Spinal cord (tissue), 10 donors: Measurements from ENCODE around the gene PDXK. TPM values are rescaled to one million over a fixed set of nuclear protein-coding genes. Genes with fewer than 3 reads are reported as not detected.

ENCODE experiments used
- DNase-seq, 6 donors: peaks; one replicate each; pipeline versions ENCODE4 v3.0.0 to v3.0.0-alpha.2; 2013 to 2015; ENCODE audit warnings: low spot score in 6 of 6, low read depth in 4 of 6
- H3K27ac ChIP-seq: one replicate; pipeline ENCODE4 v1.5.1; 2013; ENCODE audit warnings: low read depth, low read length, control low read depth
- H3K27me3 ChIP-seq: one replicate; pipeline ENCODE4 v1.6.1; 2013; ENCODE audit warnings: low read length; ENCODE audit not compliant: control insufficient read depth, insufficient read depth
- H3K36me3 ChIP-seq: one replicate; pipeline ENCODE4 v1.6.1; 2013; ENCODE audit warnings: low read length; ENCODE audit not compliant: control insufficient read depth, insufficient read depth
- H3K4me1 ChIP-seq: one replicate; pipeline ENCODE4 v1.6.1; 2013; ENCODE audit warnings: low read length; ENCODE audit not compliant: control insufficient read depth, insufficient read depth
- H3K4me3 ChIP-seq: one replicate; pipeline ENCODE4 v1.5.1; 2013; ENCODE audit warnings: low read depth, low read length, control low read depth
- H3K9me3 ChIP-seq: one replicate; pipeline ENCODE4 v1.6.1; 2013; ENCODE audit warnings: low read length; ENCODE audit not compliant: control insufficient read depth, insufficient read depth
- WGBS: methylation state at CpG from one replicate; pipeline ENCODE4 v1.1.5; 2013; ENCODE audit warnings: missing lambda C conversion rate; ENCODE audit not compliant: insufficient coverage; 5-methylcytosine and 5-hydroxymethylcytosine counted together
- polyA plus RNA-seq, 2 donors: library from polyadenylated mRNA; unstranded; fragments of 120-200 nt; gene quantifications; one replicate each; pipeline ENCODE4 v1.2.1, GENCODE V29; 2013; ENCODE audit not compliant: insufficient read length in 2 of 2
- total RNA-seq, 2 donors: library from RNA; depleted of rRNA in 1 of 2; stranded (reverse); fragments of 120-200 nt in 1 of 2; fragments of >200 nt in 1 of 2; gene quantifications; one replicate each; pipeline versions ENCODE4 v1.2.3 to v1.2.4, GENCODE V29; 2013 to 2014
- donor health status: healthy.

Gene PDXK
- total and polyA plus RNA-seq, 4 donors = 57.4 to 127 (median 117) TPM

GRCh38 chr21:43752758-43753438 is 34.0 kb downstream of the PDXK start:
- Histone ChIP-seq H3K36me3 (peaks cover 99% of the 10 kb centered on the region), H3K4me3 (no peak overlapping the region), H3K27ac (no peak overlapping the region), H3K27me3 (no peaks in the 10 kb centered on the region), H3K4me1 (peaks cover 13% of the 10 kb centered on the region), H3K9me3 (no peaks in the 10 kb centered on the region)
- 94% methylated on average over 26 of the region's 28 CpGs for WGBS
- DNase-seq = no peak

- Histone ChIP-seq H3K4me1 (peaks cover 19% of the 10 kb centered on the region), H3K36me3 (peaks cover 97% of the 10 kb centered on the region), H3K27ac (no peak overlapping the region), H3K9me3 (no peaks in the 10 kb centered on the region), H3K4me3 (no peak overlapping the region), H3K27me3 (no peaks in the 10 kb centered on the region)
- DNase-seq = no peak
- WGBS = 94% methylated on average over 16 of the region's 16 CpGs
Measured at GRCh38 chr21:43753439-43753799, 34.5 kb downstream of the PDXK start.

- H3K27ac ChIP-seq = no peak overlapping the region
- H3K4me3 ChIP-seq = no peak overlapping the region
- no peak for DNase-seq
- no peaks in the 10 kb centered on the region for H3K9me3 ChIP-seq
- peaks cover 26% of the 10 kb centered on the region for H3K4me1 ChIP-seq
- WGBS = 87% methylated on average over 23 of the region's 26 CpGs
- peaks cover 93% of the 10 kb centered on the region for H3K36me3 ChIP-seq
- no peaks in the 10 kb centered on the region for H3K27me3 ChIP-seq
Measured at GRCh38 chr21:43754948-43755781, 36.2 kb downstream of the PDXK start.

GRCh38 chr21:43755820-43756594 is 37.1 kb downstream of the PDXK start:
- H3K4me3 ChIP-seq = no peak overlapping the region
- H3K9me3 ChIP-seq = no peaks in the 10 kb centered on the region
- H3K27me3 ChIP-seq = no peaks in the 10 kb centered on the region
- H3K27ac ChIP-seq = no peak overlapping the region
- no peak for DNase-seq
- peaks cover 90% of the 10 kb centered on the region for H3K36me3 ChIP-seq
- peaks cover 26% of the 10 kb centered on the region for H3K4me1 ChIP-seq
- 83% methylated on average over 34 of the region's 37 CpGs for WGBS

- Histone ChIP-seq H3K4me3 (no peak overlapping the region), H3K9me3 (no peaks in the 10 kb centered on the region), H3K27ac (peak overlapping the region; percentile 65), H3K36me3 (peaks cover 90% of the 10 kb centered on the region), H3K4me1 (peaks cover 26% of the 10 kb centered on the region), H3K27me3 (no peaks in the 10 kb centered on the region)
- DNase-seq = peak in 1 of 6 donors; percentile 10
- WGBS = 58% methylated on average over 12 of the region's 16 CpGs
Measured at GRCh38 chr21:43757601-43758000, 38.7 kb downstream of the PDXK start.

- Histone ChIP-seq H3K36me3 (peaks cover 89% of the 10 kb centered on the region), H3K9me3 (no peaks in the 10 kb centered on the region), H3K4me1 (peaks cover 26% of the 10 kb centered on the region), H3K4me3 (no peak overlapping the region), H3K27me3 (no peaks in the 10 kb centered on the region), H3K27ac (peak overlapping the region; percentile 65)
- peak in 2 of 6 donors; percentile 44 to 74 for DNase-seq
- 33% methylated on average over 18 of the region's 18 CpGs for WGBS
Measured at GRCh38 chr21:43758111-43758641, 39.2 kb downstream of the PDXK start.

GRCh38 chr21:43758811-43759210 is 39.9 kb downstream of the PDXK start:
- Histone ChIP-seq H3K36me3 (peaks cover 88% of the 10 kb centered on the region), H3K27me3 (no peaks in the 10 kb centered on the region), H3K9me3 (no peaks in the 10 kb centered on the region), H3K4me3 (no peak overlapping the region), H3K27ac (no peak overlapping the region), H3K4me1 (peaks cover 26% of the 10 kb centered on the region)
- no peak for DNase-seq
- 72% methylated on average over 8 of the region's 10 CpGs for WGBS

GRCh38 chr21:43759651-43760050 is 40.7 kb downstream of the PDXK start:
- WGBS = 94% methylated on average over 19 of the region's 19 CpGs
- Histone ChIP-seq H3K27me3 (no peaks in the 10 kb centered on the region), H3K4me3 (no peak overlapping the region)

GRCh38 chr21:43760391-43760958 is 41.5 kb downstream of the PDXK start:
- H3K9me3 ChIP-seq = no peaks in the 10 kb centered on the region
- peaks cover 31% of the 10 kb centered on the region for H3K4me1 ChIP-seq
- WGBS = 82% methylated on average over 20 of the region's 22 CpGs
- H3K27me3 ChIP-seq = no peaks in the 10 kb centered on the region
- H3K4me3 ChIP-seq = no peak overlapping the region
- DNase-seq = no peak
- peaks cover 79% of the 10 kb centered on the region for H3K36me3 ChIP-seq
- H3K27ac ChIP-seq = no peak overlapping the region

More at GRCh38 chr21:43759651-43760050, 40.7 kb downstream of the PDXK start:
- DNase-seq = no peak
- Histone ChIP-seq H3K27ac (no peak overlapping the region), H3K36me3 (peaks cover 86% of the 10 kb centered on the region), H3K4me1 (peaks cover 28% of the 10 kb centered on the region), H3K9me3 (no peaks in the 10 kb centered on the region)
